Astrocyte (in vitro differentiated cells and primary cell): Measurements from ENCODE around the gene ANKRD34C. TPM values are rescaled to one million over a fixed set of nuclear protein-coding genes. Genes with fewer than 3 reads are reported as not detected.

Experiments
- DNase-seq: peaks from one replicate; pipeline ENCODE4 v3.0.0-alpha.2; 2010; ENCODE audit warnings: low read depth
- FAIRE-seq: peaks from 2 replicates; lab custom pipeline; 2011; peaks lifted over from hg19 to GRCh38; lab: Jason Lieb, UNC
- H2AFZ ChIP-seq: 2 replicates; pipeline ENCODE4 v1.6.0; 2012; ENCODE audit warnings: low read depth, low read length, inconsistent platforms
- H3K27ac ChIP-seq: 2 replicates; pipeline ENCODE4 v1.5.1; 2011; ENCODE audit warnings: low read depth, low read length, inconsistent platforms
- H3K27me3 ChIP-seq: 2 replicates; pipeline ENCODE4 v1.6.0; 2011; ENCODE audit warnings: low read length, inconsistent platforms; ENCODE audit not compliant: insufficient read depth
- H3K36me3 ChIP-seq: 2 replicates; pipeline ENCODE4 v1.5.1; 2011; ENCODE audit warnings: low read length, inconsistent platforms; ENCODE audit not compliant: insufficient read depth
- H3K4me1 ChIP-seq: 2 replicates; pipeline ENCODE4 v1.5.1; 2011; ENCODE audit warnings: low read length, inconsistent platforms; ENCODE audit not compliant: insufficient read depth
- H3K4me2 ChIP-seq: 2 replicates; pipeline ENCODE4 v1.6.0; 2012; ENCODE audit warnings: low read length, inconsistent platforms
- H3K4me3 ChIP-seq: 2 replicates; pipeline ENCODE4 v1.5.1; 2011; ENCODE audit warnings: low read depth, mild to moderate bottlenecking, low read length, inconsistent platforms; ENCODE audit not compliant: insufficient read depth
- H3K79me2 ChIP-seq: 2 replicates; pipeline ENCODE4 v1.6.0; 2012; ENCODE audit warnings: mild to moderate bottlenecking, low read length, inconsistent platforms; ENCODE audit not compliant: insufficient read depth
- H3K9ac ChIP-seq: 2 replicates; pipeline ENCODE4 v1.6.0; 2012; ENCODE audit warnings: mild to moderate bottlenecking, low read length, inconsistent platforms
- H3K9me3 ChIP-seq: 2 replicates; pipeline ENCODE4 v1.5.1; 2012; ENCODE audit warnings: low read depth, mild to moderate bottlenecking, low read length, inconsistent platforms; ENCODE audit not compliant: insufficient read depth
- H4K20me1 ChIP-seq: 2 replicates; pipeline ENCODE4 v1.6.0; 2012; ENCODE audit warnings: low read length, inconsistent platforms; ENCODE audit not compliant: insufficient read depth
- H3K27ac Mint-ChIP-seq: one replicate; pipeline ENCODE4 v1.8.0; 2021; ENCODE audit warnings: mild to moderate bottlenecking, mixed read lengths; ENCODE audit not compliant: unreplicated experiment
- H3K27me3 Mint-ChIP-seq: one replicate; pipeline ENCODE4 v1.8.0; 2021; ENCODE audit warnings: low read depth, mixed read lengths; ENCODE audit not compliant: unreplicated experiment
- H3K36me3 Mint-ChIP-seq: one replicate; pipeline ENCODE4 v1.8.0; 2021; ENCODE audit warnings: low read depth, mixed read lengths; ENCODE audit not compliant: unreplicated experiment
- H3K4me1 Mint-ChIP-seq: one replicate; pipeline ENCODE4 v1.8.0; 2021; ENCODE audit warnings: low read depth, mixed read lengths; ENCODE audit not compliant: unreplicated experiment
- H3K4me3 Mint-ChIP-seq: one replicate; pipeline ENCODE4 v1.8.0; 2021; ENCODE audit warnings: mild to moderate bottlenecking, moderate library complexity, mixed read lengths; ENCODE audit not compliant: unreplicated experiment
- H3K9me3 Mint-ChIP-seq: one replicate; pipeline ENCODE4 v1.8.0; 2021; ENCODE audit warnings: mild to moderate bottlenecking, mixed read lengths; ENCODE audit not compliant: unreplicated experiment
- CTCF ChIP-seq: IDR thresholded peaks from 2 replicates; pipeline ENCODE4 v1.5.1; 2011; ENCODE audit warnings: low read depth, mild to moderate bottlenecking, inconsistent platforms, low read length, moderate library complexity; ENCODE audit not compliant: insufficient read depth
- EZH2 ChIP-seq: IDR thresholded peaks from 2 replicates; pipeline ENCODE4 v1.6.1; 2012; ENCODE audit warnings: mild to moderate bottlenecking, low read length, inconsistent platforms; ENCODE audit not compliant: insufficient read depth
- total RNA-seq: library from RNA; stranded (reverse); gene quantifications from 2 replicates; pipeline ENCODE4 v1.2.1, GENCODE V29; 2021

ANKRD34C gene
- total RNA-seq, 1 donor from 2014 or later: 0.05 TPM

- no peaks in the 10 kb centered on the region for H3K36me3 Mint-ChIP-seq
- Histone ChIP-seq H3K36me3 (no peaks in the 10 kb centered on the region), H3K9me3 (no peaks in the 10 kb centered on the region), H3K79me2 (no peaks in the 10 kb centered on the region), H3K4me2 (no peak overlapping the region), H3K4me3 (no peak overlapping the region), H3K27ac (no peak overlapping the region), H2AFZ (no peak overlapping the region), H3K27me3 (no peaks in the 10 kb centered on the region), H4K20me1 (no peaks in the 10 kb centered on the region), H3K4me1 (no peaks in the 10 kb centered on the region), H3K9ac (no peak overlapping the region)
- DNase-seq (no peak), FAIRE-seq (no peak)
- H3K4me3 Mint-ChIP-seq: no peak overlapping the region
- no peaks in the 10 kb centered on the region for H3K4me1 Mint-ChIP-seq
- no peak overlapping the region for H3K27ac Mint-ChIP-seq
- TF ChIP-seq CTCF (no peak), EZH2 (no peak)
- H3K27me3 Mint-ChIP-seq: peaks cover 3% of the 10 kb centered on the region
- no peaks in the 10 kb centered on the region for H3K9me3 Mint-ChIP-seq
Measured at GRCh38 chr15:79265987-79266579, 16.4 kb upstream of the ANKRD34C start.

GRCh38 chr15:79283252-79284048 lies 928 bp downstream of the ANKRD34C start:
- H3K36me3 Mint-ChIP-seq: no peaks in the 10 kb centered on the region
- no peak overlapping the region for H2AFZ ChIP-seq
- no peak for FAIRE-seq

More at GRCh38 chr15:79283252-79284048, 928 bp downstream of the ANKRD34C start:
- H3K4me1 ChIP-seq: no peaks in the 10 kb centered on the region
- H3K36me3 ChIP-seq: no peaks in the 10 kb centered on the region
- H3K27me3 ChIP-seq: peaks cover 24% of the 10 kb centered on the region
- H3K9me3 Mint-ChIP-seq: peaks cover 5% of the 10 kb centered on the region
- no peak overlapping the region for H3K27ac Mint-ChIP-seq
- H3K4me2 ChIP-seq: peak overlapping the region; percentile 57
- H3K4me3 Mint-ChIP-seq: no peak overlapping the region
- H3K9me3 ChIP-seq: no peaks in the 10 kb centered on the region
- TF ChIP-seq CTCF (no peak), EZH2 (no peak)
- peaks cover 73% of the 10 kb centered on the region for H3K27me3 Mint-ChIP-seq
- H3K4me3 ChIP-seq: no peak overlapping the region
- no peaks in the 10 kb centered on the region for H3K79me2 ChIP-seq
- H3K27ac ChIP-seq: no peak overlapping the region
- H3K4me1 Mint-ChIP-seq: no peaks in the 10 kb centered on the region
- peak; percentile 24 for DNase-seq
- H4K20me1 ChIP-seq: no peaks in the 10 kb centered on the region
- H3K9ac ChIP-seq: no peak overlapping the region
